Heart left ventricle (tissue), 16 donors: ENCODE measurements around the gene DOK5. TPM values are rescaled to one million over a fixed set of nuclear protein-coding genes. Genes with fewer than 3 reads are reported as not detected.

Experiments used
- ATAC-seq, 4 donors: fragments of 200-7000 bp; cut with Tn5 transposase; one replicate each; pipeline ENCODE4 v1.9.1; 2020 to 2022; ENCODE audit warnings: moderate library complexity in 4 of 4, mild to moderate bottlenecking in 3 of 4, moderate number of reproducible peaks in 1 of 4
- DNase-seq, 5 donors: peaks; one replicate each; pipeline ENCODE4 v3.0.0-alpha.2; 2020
- H3K27ac ChIP-seq, 12 donors: fragments of 200-600 bp; sonication (generic) in 4 of 12; one replicate each; pipeline versions ENCODE4 v1.5.0 to v1.8.0; 2016 to 2022; ENCODE audit warnings: mild to moderate bottlenecking in 2 of 12
- H3K27me3 ChIP-seq, 9 donors: fragments of 200-600 bp; sonication (generic) in 2 of 9; one replicate each; pipeline versions ENCODE4 v1.5.1 to v1.8.0; 2016 to 2022; ENCODE audit warnings: mild to moderate bottlenecking in 3 of 9
- H3K36me3 ChIP-seq, 9 donors: fragments of 200-600 bp; sonication (generic) in 2 of 9; one replicate each; pipeline versions ENCODE4 v1.5.0 to v1.8.0; 2018 to 2022; ENCODE audit warnings: mild to moderate bottlenecking in 2 of 9
- H3K4me1 ChIP-seq, 12 donors: fragments of 200-600 bp; sonication (generic) in 4 of 12; one replicate each; pipeline versions ENCODE4 v1.5.0 to v1.8.0; 2016 to 2022; ENCODE audit warnings: mild to moderate bottlenecking in 3 of 12
- H3K4me3 ChIP-seq, 12 donors: fragments of 200-600 bp; sonication (generic) in 4 of 12; one replicate each; pipeline versions ENCODE4 v1.5.0 to v1.8.0; 2017 to 2022; ENCODE audit warnings: mild to moderate bottlenecking in 9 of 12, moderate library complexity in 4 of 12
- H3K9me3 ChIP-seq, 12 donors: fragments of 200-600 bp; sonication (generic) in 4 of 12; one replicate each; pipeline versions ENCODE4 v1.5.0 to v1.8.0; 2016 to 2022; ENCODE audit warnings: mild to moderate bottlenecking in 1 of 12
- CTCF ChIP-seq, 12 donors: fragments of 200-600 bp; sonication (generic) in 4 of 12; IDR thresholded peaks; one replicate each; pipeline versions ENCODE4 v1.5.0 to v1.8.0; 2018 to 2022; ENCODE audit warnings: antibody characterized with exemption in 12 of 12, mild to moderate bottlenecking in 5 of 12
- POLR2A ChIP-seq, 2 donors: fragments of 450-650 bp; IDR thresholded peaks; one replicate each; pipeline ENCODE4 v1.6.1; 2017; ENCODE audit warnings: antibody characterized with exemption in 2 of 2, mild to moderate bottlenecking in 2 of 2, moderate library complexity in 2 of 2
- WGBS, 4 donors: extraction: QIAGEN DNeasy Blood & Tissue Kit in 2 of 4; methylation state at CpG; one replicate each; pipeline versions ENCODE4 v1.1.5 to v1.1.7; 2013 to 2018; 5-methylcytosine and 5-hydroxymethylcytosine counted together
- intact Hi-C, 10 donors: fragments of 100-400 bp; cut with DNase I; formaldehyde crosslinking; loops; one replicate each; pipeline versions ENCODE4 v1.11.1 to v1.14.2; 2022
- polyA plus RNA-seq, 2 donors: library from polyadenylated mRNA; stranded (reverse); fragments of 200-250 nt; gene quantifications; one replicate each; pipeline ENCODE4 v1.2.3, GENCODE V29; 2013
- total RNA-seq, 9 donors: library from RNA; depleted of rRNA in 2 of 9; stranded (reverse); fragments of >200 nt in 2 of 9; fragmentation: NEBNext Ultra II Directional in 3 of 9; extraction: Animal tissue kit (Norgen Biotek cat#: 25700) in 3 of 9; gene quantifications; one replicate each; pipeline versions ENCODE4 v1.1.0 to v1.2.4, GENCODE V29; 2016 to 2023
- donor health status: ischemic (EF 13 %, LVEDD 7.1; RV severe dilation, severe dysfunction).
- donor health status: healthy with polysubstance abuse.
- donor health status: DM: no; HTN: yes; CAD: no.
- donor health status: DM: no; HTN: no; CAD: no.
- donor health status: ischemic (EF 25% LVEDD 6.9; RV normal size, moderate dysfunction).
- donor health status: ischemic (EF 25% LVEDD 5.7; RV mildly dilated, moderate dysfunction).
- donor health status: healthy.
- donor health status: DM: yes; HTN: yes; CAD: no.
- donor health status: ischemic (EF 35%, LVEDD 5.7; RV mildly dilated, moderate dysfunction).
- donor health status: nonischemic (EF 11% LVEDD 7.7; RV severe dilation, severe dysfunction).
- donor health status: DM: yes; HTN: yes; CAD: no.
- donor health status: PGD.
- donor health status: ischemic (EF 29% LVEDD 5.4; RV normal size, mild dysfunction).
- donor health status: nonischemic (EF 23%, LVEDD 6.1; RV moderate dilation, normal function).

Gene DOK5
- total and polyA plus RNA-seq, 11 donors = 3.4 to 23.5 (median 6.4) TPM

GRCh38 chr20:54649511-54649962 lies 174.1 kb downstream of the DOK5 start:
- TF ChIP-seq CTCF (IDR thresholded peaks at IDR 0.05) (peak; percentile 64 to 87 (median 75)), POLR2A (IDR thresholded peaks at IDR 0.05) (no peak)
- Histone ChIP-seq H3K27ac (no peak overlapping the region), H3K9me3 (no peaks in the 10 kb centered on the region), H3K4me1 (peaks cover 0 to 7% (median 0%) of the 10 kb centered on the region in 12 donors), H3K4me3 (no peak overlapping the region), H3K36me3 (no peaks in the 10 kb centered on the region), H3K27me3 (no peaks in the 10 kb centered on the region)
- DNase-seq (peak; percentile 56 to 81 (median 68)), ATAC-seq (peak in 3 of 4 donors; percentile 67 to 78 (median 74))
- intact Hi-C loops = loop anchor here in 9 of 10 donors (2.0 to 10.0 kb wide), 8 partner anchors 175 to 553 kb away; partner anchors contain the start of gene DOK5 (in 1 of the 9)
- 11 to 16% (median 12%) methylated on average over 8 of the region's 8 CpGs for WGBS, 4 donors

- Histone ChIP-seq H3K9me3 (no peaks in the 10 kb centered on the region), H3K4me1 (peaks cover 0 to 7% (median 0%) of the 10 kb centered on the region in 12 donors), H3K27me3 (no peaks in the 10 kb centered on the region), H3K4me3 (no peak overlapping the region), H3K27ac (no peak overlapping the region), H3K36me3 (no peaks in the 10 kb centered on the region)
- no peak for DNase-seq
- WGBS, 4 donors = 22 to 38% (median 31%) methylated on average over 4 of the region's 4 CpGs
- intact Hi-C loops = no loop called here
- TF ChIP-seq CTCF (IDR thresholded peaks at IDR 0.05) (no peak), POLR2A (IDR thresholded peaks at IDR 0.05) (no peak)
- no peak for ATAC-seq
Measured at GRCh38 chr20:54650052-54650719, 174.8 kb downstream of the DOK5 start.

GRCh38 chr20:54651252-54651651 lies 175.9 kb downstream of the DOK5 start:
- peaks cover 0 to 2% (median 0%) of the 10 kb centered on the region in 12 donors for H3K9me3 ChIP-seq
- H3K36me3 ChIP-seq = no peaks in the 10 kb centered on the region
- H3K4me1 ChIP-seq = peaks cover 0 to 7% (median 0%) of the 10 kb centered on the region in 12 donors
- no peaks in the 10 kb centered on the region for H3K27me3 ChIP-seq
- WGBS, 4 donors = 86 to 97% (median 90%) methylated on average over 3 of the region's 3 CpGs
- no peak for DNase-seq
- intact Hi-C loops = no loop called here
- H3K27ac ChIP-seq = no peak overlapping the region
- no peak overlapping the region for H3K4me3 ChIP-seq
- TF ChIP-seq CTCF (IDR thresholded peaks at IDR 0.05) (no peak), POLR2A (IDR thresholded peaks at IDR 0.05) (no peak)
- ATAC-seq = no peak

GRCh38 chr20:54654450-54654849 lies 179.1 kb downstream of the DOK5 start:
- Histone ChIP-seq H3K4me1 (peaks cover 0 to 3% (median 0%) of the 10 kb centered on the region in 12 donors), H3K36me3 (no peaks in the 10 kb centered on the region), H3K4me3 (no peak overlapping the region), H3K27ac (no peak overlapping the region), H3K27me3 (no peaks in the 10 kb centered on the region), H3K9me3 (peaks cover 0 to 3% (median 0%) of the 10 kb centered on the region in 12 donors)
- TF ChIP-seq POLR2A (IDR thresholded peaks at IDR 0.05) = no peak
- TF ChIP-seq CTCF (IDR thresholded peaks at IDR 0.05) = no peak
- DNase-seq = peak in 1 of 5 donors; percentile 21
- peak in 3 of 4 donors; percentile 46 to 67 (median 52) for ATAC-seq
- intact Hi-C loops = no loop called here
- 41 to 53% (median 49%) methylated on average over 4 of the region's 4 CpGs for WGBS, 4 donors
